ENCODE data around the gene RABGGTB.
"Not testable (repeated sequence)": the region's sequence is repeated elsewhere in the genome, so short reads cannot be mapped to it uniquely, and the experiment has no call there.

RABGGTB gene

GRCh38 chr1:75785983-75786853 lies at the start of gene RABGGTB:
Gene RABGGTB (plus strand): TSS chr1:75786256. CDS start chr1:75786272, 16 bp downstream.
- DNase-seq, result peak; percentile 74 to 96

GRCh38 chr1:75742047-75742625 lies 43.9 kb upstream of the RABGGTB start:
- DNase-seq, result no peak

- DNase-seq, result no peak
Observed at GRCh38 chr1:75745276-75745675, 40.8 kb upstream of the RABGGTB start.

- DNase-seq, result not testable (repeated sequence)
Observed at GRCh38 chr1:75757210-75757609, 28.8 kb upstream of the RABGGTB start.

GRCh38 chr1:75758543-75758942 lies 27.5 kb upstream of the RABGGTB start:
- DNase-seq, result not testable (repeated sequence)

- no peak for DNase-seq
Observed at GRCh38 chr1:75764057-75764655, 21.9 kb upstream of the RABGGTB start.

- no peak for DNase-seq
Observed at GRCh38 chr1:75765697-75766355, 20.2 kb upstream of the RABGGTB start.

GRCh38 chr1:75768016-75768415 lies 18.0 kb upstream of the RABGGTB start:
- DNase-seq, result no peak

- no peak for DNase-seq
Observed at GRCh38 chr1:75770761-75771160, 15.3 kb upstream of the RABGGTB start.

- no peak for DNase-seq
Observed at GRCh38 chr1:75771978-75772377, 14.1 kb upstream of the RABGGTB start.

- not testable (repeated sequence) for DNase-seq
Observed at GRCh38 chr1:75777812-75778211, 8.2 kb upstream of the RABGGTB start.

GRCh38 chr1:75778694-75779093 lies 7.4 kb upstream of the RABGGTB start:
- not testable (repeated sequence) for DNase-seq

- not testable (repeated sequence) for DNase-seq
Observed at GRCh38 chr1:75780183-75780582, 5.9 kb upstream of the RABGGTB start.

GRCh38 chr1:75783920-75784319 lies 2.1 kb upstream of the RABGGTB start:
- DNase-seq, result not testable (repeated sequence)

- DNase-seq, result no peak
Observed at GRCh38 chr1:75785320-75785982, 605 bp upstream of the RABGGTB start.

- DNase-seq, result no peak
Observed at GRCh38 chr1:75786901-75787493, 941 bp downstream of the RABGGTB start.

GRCh38 chr1:75787524-75787923 lies 1.5 kb downstream of the RABGGTB start:
- no peak for DNase-seq

GRCh38 chr1:75789988-75790387 lies 3.9 kb downstream of the RABGGTB start:
- DNase-seq, result no peak

GRCh38 chr1:75791022-75791421 lies 5.0 kb downstream of the RABGGTB start:
- no peak for DNase-seq

- DNase-seq, result no peak
Observed at GRCh38 chr1:75792091-75792490, 6.0 kb downstream of the RABGGTB start.

- no peak for DNase-seq
Observed at GRCh38 chr1:75794382-75794781, 8.3 kb downstream of the RABGGTB start.

- no peak for DNase-seq
Observed at GRCh38 chr1:75795703-75796193, 9.7 kb downstream of the RABGGTB start.

Measured in bone marrow (tissue), 2 donors.